GM10266 (cell line): Measurements from ENCODE around the gene CRISP1.

Experiments used
- DNase-seq: peaks from one replicate; pipeline ENCODE4 v3.0.0; 2012; ENCODE audit errors: extremely low spot score
- CTCF ChIP-seq: IDR thresholded peaks from 2 replicates; pipeline ENCODE4 v1.5.1; 2012; ENCODE audit warnings: mild to moderate bottlenecking, low read depth; ENCODE audit not compliant: control insufficient read depth, insufficient read depth; ENCODE audit errors: missing control alignments

Gene CRISP1

GRCh38 chr6:49868951-49869529 lies 2.7 kb upstream of the CRISP1 start:
- no peak for TF ChIP-seq CTCF

GRCh38 chr6:49856282-49856681 lies 10.1 kb downstream of the CRISP1 start:
- TF ChIP-seq CTCF: no peak
- DNase-seq: no peak

More at GRCh38 chr6:49868951-49869529, 2.7 kb upstream of the CRISP1 start:
- no peak for DNase-seq

DNA sequence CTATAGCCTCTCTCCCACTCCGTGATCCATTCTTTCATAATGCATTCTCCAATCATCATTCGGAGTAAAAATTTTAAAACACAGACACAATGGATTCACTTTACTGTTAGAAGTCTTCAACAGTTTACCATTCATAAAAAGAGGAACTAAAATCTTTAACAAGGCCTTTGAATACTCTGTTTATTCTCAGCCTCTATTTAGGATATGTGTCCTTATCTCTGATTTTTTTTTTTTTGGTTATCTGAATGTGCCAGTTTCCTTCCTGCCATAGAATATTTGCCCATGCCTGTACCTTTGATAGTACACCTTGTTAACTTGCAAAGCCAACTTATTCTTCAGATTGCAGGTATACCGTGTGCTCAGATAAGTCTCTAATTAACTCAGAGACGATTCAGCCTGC lies 11.1 kb downstream of the CRISP1 start:
- no peak for DNase-seq
- no peak for TF ChIP-seq CTCF

DNA sequence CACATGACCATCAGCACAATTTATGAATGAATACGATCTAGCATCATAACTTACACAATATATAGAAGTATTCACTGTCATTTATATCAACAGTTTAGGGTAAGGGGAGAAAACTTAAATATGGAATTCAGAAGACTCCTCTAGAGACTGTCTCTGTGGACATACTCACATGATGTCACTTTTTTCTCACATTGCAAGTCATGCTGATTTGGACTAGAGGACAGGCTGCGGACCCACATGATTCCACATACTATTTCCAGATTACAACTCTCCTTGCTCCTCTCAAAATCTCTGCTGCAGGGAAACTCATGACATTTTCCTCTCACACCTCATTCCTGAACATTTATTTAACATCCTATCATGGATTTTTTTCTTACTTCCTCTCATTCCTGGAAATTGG lies 13.4 kb downstream of the CRISP1 start:
- DNase-seq: no peak
- TF ChIP-seq CTCF: no peak

DNA sequence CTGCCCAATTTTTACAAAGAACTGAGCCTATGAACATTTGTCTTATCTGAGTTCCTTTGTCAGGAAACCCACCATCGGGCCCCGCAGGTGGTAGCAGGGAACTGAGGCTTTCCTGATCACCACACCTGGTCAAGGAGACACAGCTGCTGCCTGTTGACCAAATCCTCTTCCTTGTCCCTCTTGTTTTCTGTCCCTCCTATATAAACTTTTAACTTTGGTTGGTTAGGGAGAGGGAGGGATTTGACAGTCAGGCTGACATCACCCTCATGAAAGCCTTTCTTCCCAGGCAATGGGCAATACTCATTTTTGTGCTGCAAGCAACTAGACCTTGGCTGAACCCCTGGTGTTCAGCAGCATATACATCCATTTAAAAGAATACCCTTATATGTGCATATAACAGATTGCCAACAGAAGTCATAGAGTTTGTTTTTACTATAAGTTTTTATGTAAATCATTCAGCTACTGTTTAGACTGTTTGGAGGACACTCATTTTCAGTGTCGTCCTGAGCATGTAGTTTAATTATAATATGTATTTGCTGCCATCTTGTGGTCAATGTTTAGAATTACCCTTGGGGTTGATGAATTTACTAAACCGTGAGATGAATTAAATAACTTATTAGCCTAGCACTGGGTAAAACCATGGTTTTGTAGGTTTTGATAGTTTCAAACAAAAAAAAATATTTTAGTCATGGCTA lies 17.0 kb downstream of the CRISP1 start:
- peak; percentile 56 for TF ChIP-seq CTCF
- DNase-seq: peak; percentile 27

- no peak for DNase-seq
- TF ChIP-seq CTCF: no peak
Observed at GRCh38 chr6:49847673-49848072, 18.7 kb downstream of the CRISP1 start.

- no peak for DNase-seq
- TF ChIP-seq CTCF: no peak
Observed at GRCh38 chr6:49847014-49847413, 19.3 kb downstream of the CRISP1 start.
